ENCODE data around the gene HBZ. TPM values are rescaled to one million over a fixed set of nuclear protein-coding genes. Genes with fewer than 3 reads are reported as not detected.

The HBZ gene
- total RNA-seq, 1 donor = not detected

GRCh38 chr16:129075-129474 lies 23.4 kb upstream of the HBZ start:
- DNase-seq (ENCODE audit: insufficient read length, low spot score, missing footprints) = peak; percentile 85
- H3K27ac ChIP-seq (ENCODE audit: low read depth, low read length) = no peak overlapping the region
- H4K20me1 ChIP-seq (ENCODE audit: insufficient read depth, low read length) = peaks cover 43% of the 10 kb centered on the region
- no peak overlapping the region for H3K4me3 ChIP-seq (ENCODE audit: insufficient read depth, low read length)
- TF ChIP-seq CTCF (IDR thresholded peaks at IDR 0.05; ENCODE audit: extremely low read depth, low read depth, low read length) = no peak
- no peak overlapping the region for H3K4me2 ChIP-seq (ENCODE audit: insufficient read depth, low read length)
- H3K36me3 ChIP-seq (ENCODE audit: insufficient read depth, low read length) = peaks cover 13% of the 10 kb centered on the region
- no peaks in the 10 kb centered on the region for H3K27me3 ChIP-seq (ENCODE audit: insufficient read depth, low read length)
- no peaks in the 10 kb centered on the region for H3K4me1 ChIP-seq (ENCODE audit: insufficient read depth, low read length)
- H2AFZ ChIP-seq (ENCODE audit: low read length) = no peak overlapping the region
- no peaks in the 10 kb centered on the region for H3K9me3 ChIP-seq (ENCODE audit: low read depth, low read length)
- peaks cover 50% of the 10 kb centered on the region for H3K79me2 ChIP-seq (ENCODE audit: insufficient read depth, low read length)

- no peak overlapping the region for H3K4me2 ChIP-seq (ENCODE audit: insufficient read depth, low read length)
- peaks cover 3% of the 10 kb centered on the region for H3K36me3 ChIP-seq (ENCODE audit: insufficient read depth, low read length)
- H3K27me3 ChIP-seq (ENCODE audit: insufficient read depth, low read length) = no peaks in the 10 kb centered on the region
- H4K20me1 ChIP-seq (ENCODE audit: insufficient read depth, low read length) = peaks cover 37% of the 10 kb centered on the region
- no peaks in the 10 kb centered on the region for H3K9me3 ChIP-seq (ENCODE audit: low read depth, low read length)
- no peaks in the 10 kb centered on the region for H3K4me1 ChIP-seq (ENCODE audit: insufficient read depth, low read length)
- H3K4me3 ChIP-seq (ENCODE audit: insufficient read depth, low read length) = no peak overlapping the region
- peaks cover 58% of the 10 kb centered on the region for H3K79me2 ChIP-seq (ENCODE audit: insufficient read depth, low read length)
- no peak overlapping the region for H3K27ac ChIP-seq (ENCODE audit: low read depth, low read length)
- DNase-seq (ENCODE audit: insufficient read length, low spot score, missing footprints) = no peak
- TF ChIP-seq CTCF (IDR thresholded peaks at IDR 0.05; ENCODE audit: extremely low read depth, low read depth, low read length) = no peak
- H2AFZ ChIP-seq (ENCODE audit: low read length) = no peak overlapping the region
Measured at GRCh38 chr16:130533-131173, 21.8 kb upstream of the HBZ start.

GRCh38 chr16:132120-132519 lies 20.3 kb upstream of the HBZ start:
- Histone ChIP-seq H3K9me3 (ENCODE audit: low read depth, low read length) (no peaks in the 10 kb centered on the region), H2AFZ (ENCODE audit: low read length) (no peak overlapping the region), H4K20me1 (ENCODE audit: insufficient read depth, low read length) (peaks cover 31% of the 10 kb centered on the region), H3K79me2 (ENCODE audit: insufficient read depth, low read length) (peaks cover 64% of the 10 kb centered on the region), H3K27me3 (ENCODE audit: insufficient read depth, low read length) (no peaks in the 10 kb centered on the region), H3K4me1 (ENCODE audit: insufficient read depth, low read length) (no peaks in the 10 kb centered on the region), H3K27ac (ENCODE audit: low read depth, low read length) (no peak overlapping the region), H3K4me2 (ENCODE audit: insufficient read depth, low read length) (no peak overlapping the region), H3K4me3 (ENCODE audit: insufficient read depth, low read length) (no peak overlapping the region), H3K36me3 (ENCODE audit: insufficient read depth, low read length) (peaks cover 3% of the 10 kb centered on the region)
- TF ChIP-seq CTCF (IDR thresholded peaks at IDR 0.05; ENCODE audit: extremely low read depth, low read depth, low read length) = no peak
- no peak for DNase-seq (ENCODE audit: insufficient read length, low spot score, missing footprints)

- DNase-seq (ENCODE audit: insufficient read length, low spot score, missing footprints) = peak; percentile 29
- Histone ChIP-seq H3K4me3 (ENCODE audit: insufficient read depth, low read length) (no peak overlapping the region), H3K4me1 (ENCODE audit: insufficient read depth, low read length) (no peaks in the 10 kb centered on the region), H3K27ac (ENCODE audit: low read depth, low read length) (no peak overlapping the region), H3K79me2 (ENCODE audit: insufficient read depth, low read length) (peaks cover 72% of the 10 kb centered on the region), H3K36me3 (ENCODE audit: insufficient read depth, low read length) (peaks cover 3% of the 10 kb centered on the region), H4K20me1 (ENCODE audit: insufficient read depth, low read length) (peaks cover 31% of the 10 kb centered on the region), H3K27me3 (ENCODE audit: insufficient read depth, low read length) (no peaks in the 10 kb centered on the region), H2AFZ (ENCODE audit: low read length) (no peak overlapping the region), H3K4me2 (ENCODE audit: insufficient read depth, low read length) (no peak overlapping the region), H3K9me3 (ENCODE audit: low read depth, low read length) (no peaks in the 10 kb centered on the region)
- TF ChIP-seq CTCF (IDR thresholded peaks at IDR 0.05; ENCODE audit: extremely low read depth, low read depth, low read length) = no peak
Measured at GRCh38 chr16:133716-134115, 18.7 kb upstream of the HBZ start.
